Activated T-helper 17 cell treated with anti-CD3 and anti-CD28 coated beads, Interleukin-2, amount 50 U/mL, for 72 hours (primary cell): ENCODE results near the gene CFAP73. TPM values are rescaled to one million over a fixed set of nuclear protein-coding genes. Genes with fewer than 3 reads are reported as not detected.
"Not testable (repeated sequence)": the region's sequence is repeated elsewhere in the genome, so short reads cannot be mapped to it uniquely, and the experiment has no call there.

Experiments
- ATAC-seq: fragments of 150-1000 bp; cut with Tn5 transposase; replicated peaks from 2 replicates; pipeline ENCODE4 v1.10.0; 2021; ENCODE audit warnings: mild to moderate bottlenecking, moderate library complexity
- H3K27ac Mint-ChIP-seq: one replicate; pipeline ENCODE4 v1.8.0; 2022; ENCODE audit warnings: mixed read lengths
- H3K27me3 Mint-ChIP-seq: one replicate; pipeline ENCODE4 v1.8.0; 2022; ENCODE audit warnings: mixed read lengths
- H3K36me3 Mint-ChIP-seq: one replicate; pipeline ENCODE4 v1.8.0; 2022; ENCODE audit warnings: low read depth, mild to moderate bottlenecking, mixed read lengths
- H3K4me1 Mint-ChIP-seq: one replicate; pipeline ENCODE4 v1.8.0; 2022; ENCODE audit warnings: mixed read lengths
- H3K4me3 Mint-ChIP-seq: one replicate; pipeline ENCODE4 v1.8.0; 2022; ENCODE audit warnings: mild to moderate bottlenecking, mixed read lengths
- H3K9me3 Mint-ChIP-seq: one replicate; pipeline ENCODE4 v1.8.0; 2022; ENCODE audit warnings: mixed read lengths
- total RNA-seq, 2 donors: library from RNA; stranded (reverse); gene quantifications; one replicate each; pipeline ENCODE4 v1.2.3, GENCODE V29; 2022

CFAP73 gene
- total RNA-seq, 2 donors from 2014 or later, result 0.32 to 1.2 TPM

DNA sequence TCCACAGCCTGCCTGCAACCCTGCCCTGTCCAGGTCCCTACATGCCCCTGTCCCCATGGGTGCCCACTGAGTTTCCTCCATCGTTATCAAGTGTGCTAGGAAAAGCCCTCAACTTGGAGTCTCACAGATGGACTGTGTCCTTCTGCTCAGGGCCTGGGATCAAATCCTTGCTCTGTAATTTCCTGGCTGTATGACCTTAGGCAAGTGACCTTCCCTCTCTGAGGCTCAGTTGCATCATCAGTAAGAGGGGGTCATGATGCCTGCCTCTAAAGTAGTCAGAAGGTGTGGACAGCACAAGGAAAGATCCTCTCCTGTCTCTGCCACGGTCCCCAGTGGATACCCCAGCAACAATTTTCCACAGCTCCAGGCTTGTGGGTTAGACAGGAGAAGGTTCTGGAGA is 36.1 kb upstream of the CFAP73 start:
- Mint-ChIP-seq H3K9me3 (no peaks in the 10 kb centered on the region), H3K27me3 (no peaks in the 10 kb centered on the region)
- no peak for ATAC-seq

DNA sequence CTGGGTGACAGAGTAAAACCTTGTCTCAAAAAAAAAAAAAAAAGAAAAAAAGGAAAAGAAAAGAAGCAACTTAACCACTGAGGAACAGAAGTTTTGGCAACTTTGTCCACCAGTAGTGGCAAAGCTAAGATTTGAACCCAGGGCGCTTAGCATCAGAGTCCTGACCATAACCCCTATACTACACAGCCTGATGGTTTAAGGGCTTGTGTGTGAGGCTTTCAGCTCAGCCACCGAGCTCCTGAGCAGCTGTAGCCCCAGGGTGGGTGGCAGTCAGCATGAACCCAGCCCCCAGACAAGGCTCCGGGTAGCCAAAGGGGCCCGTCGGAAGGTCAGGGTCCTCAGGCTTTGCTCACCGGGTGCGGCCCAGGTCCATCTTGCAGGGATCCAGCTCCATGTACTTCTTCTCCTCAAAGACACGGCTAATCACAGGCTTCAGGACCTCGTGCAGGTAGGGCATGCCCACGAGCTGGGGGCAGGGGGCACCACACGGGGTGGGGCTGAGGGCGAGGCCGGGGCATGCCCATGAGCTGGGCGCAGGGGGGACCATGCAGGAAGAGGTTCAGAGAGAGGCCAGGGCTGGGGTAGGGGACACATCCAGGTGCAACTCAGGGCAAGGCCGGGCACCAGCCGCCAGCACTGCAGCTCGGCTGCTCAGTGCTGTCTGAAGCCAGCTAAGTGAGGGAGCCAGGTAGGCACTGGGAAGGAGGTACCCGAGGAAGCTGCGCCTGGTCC is 34.9 kb upstream of the CFAP73 start:
- Mint-ChIP-seq H3K27ac (no peak overlapping the region), H3K4me3 (no peak overlapping the region), H3K9me3 (no peaks in the 10 kb centered on the region), H3K27me3 (no peaks in the 10 kb centered on the region), H3K36me3 (no peaks in the 10 kb centered on the region), H3K4me1 (no peaks in the 10 kb centered on the region)
- no peak for ATAC-seq

More for the DNA sequence above, 36.1 kb upstream of the CFAP73 start:
- Mint-ChIP-seq H3K4me3 (no peak overlapping the region), H3K27ac (no peak overlapping the region), H3K4me1 (no peaks in the 10 kb centered on the region), H3K36me3 (no peaks in the 10 kb centered on the region)

DNA sequence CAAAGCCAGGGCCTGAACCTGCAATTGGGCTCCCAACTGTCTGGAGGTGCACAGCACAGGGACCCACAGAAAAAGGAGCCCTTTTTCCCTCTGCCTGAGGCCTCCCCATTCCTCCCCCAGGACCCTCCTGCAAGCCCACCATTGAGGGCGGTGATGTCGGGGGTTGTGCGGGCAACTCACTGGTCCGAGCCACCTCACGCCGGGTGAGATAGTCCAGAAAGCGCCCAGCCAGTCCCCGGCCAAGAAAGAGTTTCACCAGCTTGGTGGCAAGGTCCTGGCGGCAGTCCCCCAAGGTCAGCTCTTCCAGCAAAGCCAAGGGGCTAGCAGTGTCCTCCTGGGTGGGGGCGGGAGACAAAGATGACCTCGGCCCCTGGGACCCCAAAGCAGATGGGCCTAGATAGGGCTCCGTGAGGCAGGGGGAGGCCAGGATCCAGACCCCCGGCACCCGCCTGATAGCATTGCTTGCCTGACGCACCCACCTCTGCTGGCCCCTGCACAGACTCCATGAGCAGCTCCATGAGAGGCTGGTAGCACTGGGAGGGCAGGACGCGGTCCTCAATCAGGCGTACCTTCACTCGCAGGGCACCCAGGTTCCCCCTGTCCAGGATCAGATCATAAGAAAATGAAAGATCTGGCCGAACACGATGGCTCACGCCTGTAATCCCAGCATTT is 33.9 kb upstream of the CFAP73 start:
- no peaks in the 10 kb centered on the region for H3K36me3 Mint-ChIP-seq
- no peak overlapping the region for H3K27ac Mint-ChIP-seq
- H3K4me1 Mint-ChIP-seq, result no peaks in the 10 kb centered on the region
- peaks cover 5% of the 10 kb centered on the region for H3K27me3 Mint-ChIP-seq
- no peak overlapping the region for H3K4me3 Mint-ChIP-seq
- H3K9me3 Mint-ChIP-seq, result no peaks in the 10 kb centered on the region
- no peak for ATAC-seq

DNA sequence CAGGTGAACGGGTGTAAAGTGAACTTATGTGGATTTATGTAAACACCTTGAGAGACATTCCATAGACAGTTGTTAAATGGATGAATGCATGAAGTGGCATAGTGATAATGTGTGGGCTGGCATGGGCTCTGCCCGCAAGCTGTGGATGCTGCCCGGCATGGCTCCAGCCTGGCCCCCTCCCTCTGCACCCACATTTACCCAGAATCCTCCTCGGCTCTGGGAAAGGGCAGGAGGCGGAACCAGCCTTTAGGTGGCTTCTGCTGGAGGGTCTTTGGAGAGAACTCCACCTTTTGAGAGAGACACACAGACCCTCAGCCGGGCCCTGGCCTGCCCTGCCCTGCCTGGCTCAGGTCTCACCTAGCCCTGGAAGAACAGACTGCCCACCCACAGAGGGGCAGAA is 32.6 kb upstream of the CFAP73 start:
- Mint-ChIP-seq H3K9me3 (no peaks in the 10 kb centered on the region), H3K4me3 (no peak overlapping the region), H3K36me3 (no peaks in the 10 kb centered on the region), H3K27ac (no peak overlapping the region), H3K27me3 (peaks cover 5% of the 10 kb centered on the region), H3K4me1 (no peaks in the 10 kb centered on the region)
- no peak for ATAC-seq

DNA sequence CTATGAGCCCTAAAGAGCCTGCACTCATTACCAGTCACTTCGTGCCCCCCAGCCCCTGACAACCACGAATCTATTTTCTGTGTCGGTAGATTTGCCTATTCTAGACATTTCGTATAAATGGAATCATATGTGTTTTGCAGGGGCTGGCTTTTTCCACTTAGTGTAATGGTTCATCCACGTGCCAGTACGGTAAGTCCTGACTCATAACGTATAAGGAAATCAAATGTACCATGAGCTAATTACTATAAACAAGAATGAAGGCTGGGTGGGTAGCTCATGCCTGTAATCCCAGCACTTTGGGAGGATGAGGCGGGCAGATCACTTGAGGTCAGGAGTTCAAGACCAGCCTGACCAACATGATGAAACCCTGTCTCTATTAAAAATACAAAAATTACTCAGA is 31.8 kb upstream of the CFAP73 start:
- not testable (repeated sequence) for H3K27ac Mint-ChIP-seq, H3K4me1 Mint-ChIP-seq, H3K4me3 Mint-ChIP-seq, H3K27me3 Mint-ChIP-seq, H3K9me3 Mint-ChIP-seq, H3K36me3 Mint-ChIP-seq
- peak; percentile 53 for ATAC-seq

DNA sequence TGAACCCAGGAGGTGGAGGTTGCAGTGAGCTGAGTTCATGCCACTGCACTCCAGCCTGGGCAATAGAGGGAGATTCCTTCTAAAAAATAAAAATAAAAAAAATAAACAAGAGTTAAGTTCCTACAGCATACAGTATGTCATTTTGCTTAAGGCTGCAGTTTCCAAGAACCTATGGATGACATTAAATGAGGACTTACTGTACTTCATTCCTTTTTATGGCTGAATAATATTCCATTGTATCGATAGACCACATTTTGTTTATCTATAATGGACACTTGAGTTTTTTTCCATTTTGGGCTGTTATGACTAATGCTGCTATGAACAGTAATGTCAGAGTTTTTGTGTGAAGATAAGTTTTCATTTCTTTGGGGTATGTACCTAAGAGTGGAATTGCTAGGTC is 31.4 kb upstream of the CFAP73 start:
- Mint-ChIP-seq H3K4me3 (no peak overlapping the region), H3K27ac (no peak overlapping the region), H3K4me1 (no peaks in the 10 kb centered on the region), H3K27me3 (peaks cover 5% of the 10 kb centered on the region), H3K9me3 (no peaks in the 10 kb centered on the region), H3K36me3 (no peaks in the 10 kb centered on the region)
- peak; percentile 24 for ATAC-seq

DNA sequence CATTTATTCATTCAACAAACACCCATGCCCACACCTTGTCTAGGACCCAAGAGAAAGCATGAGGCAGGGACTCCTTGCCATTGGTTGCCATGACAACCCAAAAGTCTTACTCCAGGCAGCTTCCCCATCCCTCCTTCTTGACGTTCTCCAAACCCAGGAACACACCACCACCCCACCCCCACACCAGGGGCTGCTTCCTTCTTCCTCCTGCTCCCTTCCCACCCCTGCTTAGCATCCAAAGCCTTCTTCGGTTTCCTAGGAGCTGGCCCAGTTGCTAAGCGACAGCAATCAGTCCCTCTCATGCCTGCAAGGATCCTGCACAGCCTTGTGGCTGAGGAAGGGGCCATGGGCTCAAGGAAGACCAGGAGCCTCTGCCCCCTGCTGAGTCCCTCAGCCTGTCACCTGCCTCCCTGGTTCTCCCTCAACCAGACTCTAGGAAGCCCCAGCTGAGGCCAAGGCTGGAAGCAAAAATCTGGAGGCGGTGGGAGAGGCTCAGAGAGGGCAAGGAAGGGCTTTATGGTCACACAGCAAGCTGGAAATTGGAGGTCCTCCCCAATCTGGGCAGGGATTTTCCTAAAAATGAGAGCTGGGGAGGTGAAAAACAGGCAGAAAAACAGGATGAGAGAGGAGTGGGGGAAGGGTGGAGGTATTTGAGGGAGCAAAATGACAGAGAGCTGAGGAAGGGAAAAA is 29.4 kb upstream of the CFAP73 start:
- Mint-ChIP-seq H3K4me1 (no peaks in the 10 kb centered on the region), H3K36me3 (no peaks in the 10 kb centered on the region), H3K9me3 (no peaks in the 10 kb centered on the region), H3K27ac (no peak overlapping the region), H3K4me3 (no peak overlapping the region), H3K27me3 (peaks cover 5% of the 10 kb centered on the region)
- no peak for ATAC-seq

DNA sequence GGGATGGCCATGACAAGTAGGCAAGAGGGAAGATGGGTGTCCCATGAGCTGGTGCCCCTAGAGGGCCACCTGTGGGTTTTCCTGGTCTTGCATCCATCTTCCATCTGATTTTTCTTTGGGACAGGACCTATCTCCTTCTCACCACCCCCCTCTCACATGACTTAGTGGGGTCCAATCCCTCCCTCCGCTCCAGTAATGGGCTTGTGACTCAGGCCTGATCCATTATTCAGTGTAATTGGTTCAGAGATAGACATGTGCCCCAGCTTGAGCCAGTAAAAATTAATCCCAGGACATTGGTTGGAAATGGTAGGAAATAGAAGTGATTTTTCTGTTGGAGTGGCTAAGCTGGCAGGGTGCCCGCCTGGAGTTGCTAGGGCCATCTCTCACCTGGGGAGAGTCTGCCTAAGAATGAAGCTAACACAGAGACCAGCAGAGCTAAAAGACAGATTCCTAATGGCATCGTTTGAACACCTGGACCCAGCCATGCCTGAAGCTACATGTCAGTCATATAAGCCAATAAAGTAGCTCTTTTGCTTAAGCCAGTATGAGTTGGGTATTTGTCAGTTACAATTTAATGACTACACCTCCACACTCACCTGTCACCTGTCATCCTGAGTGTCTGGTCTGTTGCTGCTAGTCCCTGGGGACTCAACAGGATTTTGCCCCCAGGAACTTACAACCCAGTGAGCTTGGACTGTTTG is 28.7 kb upstream of the CFAP73 start:
- no peak for ATAC-seq
- Mint-ChIP-seq H3K36me3 (no peaks in the 10 kb centered on the region), H3K9me3 (no peaks in the 10 kb centered on the region), H3K27me3 (peaks cover 5% of the 10 kb centered on the region), H3K4me1 (no peaks in the 10 kb centered on the region), H3K4me3 (no peak overlapping the region), H3K27ac (no peak overlapping the region)

DNA sequence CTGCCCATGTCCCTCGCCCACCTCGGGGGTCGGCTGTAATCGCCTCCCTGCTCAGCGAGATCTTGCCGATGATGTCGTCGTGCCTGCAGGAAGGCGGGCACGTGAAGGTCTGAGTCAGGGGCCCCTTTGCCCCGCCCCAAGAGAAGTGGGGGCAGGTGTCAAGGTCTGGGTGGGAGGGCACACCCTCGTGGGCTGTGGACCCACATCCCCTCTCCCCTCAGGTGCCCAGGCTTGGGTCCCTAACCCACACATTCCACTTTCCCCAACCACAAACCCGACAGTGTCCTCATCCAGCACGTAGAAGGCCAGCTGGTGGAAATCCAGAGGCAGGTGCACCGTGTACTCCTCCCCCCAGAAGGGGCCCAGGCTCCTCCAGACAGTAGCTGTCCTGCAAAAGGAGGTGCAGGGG is 21.7 kb upstream of the CFAP73 start:
- H3K9me3 Mint-ChIP-seq, result no peaks in the 10 kb centered on the region
- no peak overlapping the region for H3K27ac Mint-ChIP-seq
- H3K4me3 Mint-ChIP-seq, result no peak overlapping the region
- no peaks in the 10 kb centered on the region for H3K36me3 Mint-ChIP-seq
- ATAC-seq, result no peak
- no peaks in the 10 kb centered on the region for H3K4me1 Mint-ChIP-seq
- H3K27me3 Mint-ChIP-seq, result no peaks in the 10 kb centered on the region

DNA sequence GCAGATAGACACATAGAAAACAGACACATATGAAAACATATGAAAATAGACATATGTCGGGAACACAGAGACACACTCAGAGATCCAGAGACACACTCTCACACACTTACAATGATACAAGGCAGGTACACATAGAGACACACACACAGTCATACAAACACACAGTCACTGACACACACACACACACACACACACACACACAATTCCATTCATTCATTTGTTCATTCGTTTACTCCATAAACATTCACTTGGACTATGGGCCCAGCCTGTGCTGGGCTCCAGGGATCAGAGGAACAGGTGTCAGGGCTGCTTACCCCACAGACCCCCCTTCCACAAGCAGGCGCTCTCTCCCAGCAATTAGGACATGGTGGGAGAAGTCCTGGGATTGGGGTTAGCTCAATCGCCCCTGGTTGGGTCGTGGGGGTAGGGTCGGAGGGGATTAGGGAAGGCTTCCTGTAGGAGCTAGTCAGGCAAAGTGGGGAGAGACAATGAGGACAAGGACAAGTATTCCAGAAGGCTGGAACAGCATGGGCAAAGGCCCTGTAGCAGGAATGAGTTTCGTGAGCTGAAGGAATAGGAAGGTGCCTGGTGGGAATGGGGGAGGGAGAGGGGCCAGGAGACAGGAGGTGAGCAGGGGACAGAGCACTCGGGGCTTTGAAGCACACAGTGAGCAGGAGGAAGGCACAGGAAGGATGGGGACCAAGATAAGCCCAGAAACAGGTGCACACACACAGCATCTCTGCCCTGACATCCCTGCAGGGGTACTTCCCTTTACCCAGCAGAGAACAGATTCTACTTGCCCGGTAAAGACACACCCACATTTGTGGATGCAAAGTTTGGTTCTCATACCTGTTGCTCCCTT is 20.5 kb upstream of the CFAP73 start:
- H3K36me3 Mint-ChIP-seq, result no peaks in the 10 kb centered on the region
- H3K27me3 Mint-ChIP-seq, result no peaks in the 10 kb centered on the region
- no peak overlapping the region for H3K4me3 Mint-ChIP-seq
- no peak overlapping the region for H3K27ac Mint-ChIP-seq
- no peaks in the 10 kb centered on the region for H3K4me1 Mint-ChIP-seq
- no peaks in the 10 kb centered on the region for H3K9me3 Mint-ChIP-seq
- ATAC-seq, result no peak

DNA sequence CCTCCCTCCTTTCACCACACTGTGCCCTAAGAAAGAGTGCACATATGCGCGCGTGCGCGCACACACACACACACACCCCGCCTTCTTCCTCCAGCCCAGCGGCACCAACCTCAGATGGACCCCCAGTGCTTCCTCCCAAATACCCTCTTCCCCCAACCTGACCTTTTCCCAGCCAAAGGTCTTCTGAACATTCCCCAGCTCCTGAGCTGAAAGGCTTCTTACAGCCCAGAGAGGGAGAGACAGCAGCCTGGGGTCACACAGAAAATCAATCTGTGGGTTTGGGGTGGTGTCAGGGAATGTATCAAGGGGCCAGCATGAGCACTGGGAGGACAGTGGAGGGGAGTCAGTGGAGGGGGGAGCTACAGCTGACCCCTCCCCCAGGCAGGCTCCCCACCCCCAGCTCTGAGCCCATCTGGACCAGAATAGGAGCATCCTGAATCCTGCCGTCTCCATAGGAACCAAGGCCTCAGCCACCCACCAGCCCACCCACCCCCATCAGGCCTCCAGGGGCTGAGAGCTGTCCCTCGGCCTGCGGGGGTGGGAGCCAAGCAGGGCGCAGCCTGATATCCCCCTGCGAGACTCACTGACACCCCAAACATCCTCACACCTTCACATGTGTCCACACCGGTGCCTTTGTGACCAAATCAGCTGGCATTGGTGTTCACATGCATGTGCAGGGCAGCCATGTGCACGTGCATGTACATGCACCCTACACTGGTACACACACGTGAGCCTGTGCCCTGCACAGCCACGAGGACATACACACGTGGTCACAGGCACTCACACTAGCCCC is 19.7 kb upstream of the CFAP73 start:
- no peaks in the 10 kb centered on the region for H3K27me3 Mint-ChIP-seq
- H3K36me3 Mint-ChIP-seq, result no peaks in the 10 kb centered on the region
- no peaks in the 10 kb centered on the region for H3K9me3 Mint-ChIP-seq
- H3K4me3 Mint-ChIP-seq, result no peak overlapping the region
- H3K4me1 Mint-ChIP-seq, result no peaks in the 10 kb centered on the region
- H3K27ac Mint-ChIP-seq, result no peak overlapping the region
- ATAC-seq, result peak; percentile 23

DNA sequence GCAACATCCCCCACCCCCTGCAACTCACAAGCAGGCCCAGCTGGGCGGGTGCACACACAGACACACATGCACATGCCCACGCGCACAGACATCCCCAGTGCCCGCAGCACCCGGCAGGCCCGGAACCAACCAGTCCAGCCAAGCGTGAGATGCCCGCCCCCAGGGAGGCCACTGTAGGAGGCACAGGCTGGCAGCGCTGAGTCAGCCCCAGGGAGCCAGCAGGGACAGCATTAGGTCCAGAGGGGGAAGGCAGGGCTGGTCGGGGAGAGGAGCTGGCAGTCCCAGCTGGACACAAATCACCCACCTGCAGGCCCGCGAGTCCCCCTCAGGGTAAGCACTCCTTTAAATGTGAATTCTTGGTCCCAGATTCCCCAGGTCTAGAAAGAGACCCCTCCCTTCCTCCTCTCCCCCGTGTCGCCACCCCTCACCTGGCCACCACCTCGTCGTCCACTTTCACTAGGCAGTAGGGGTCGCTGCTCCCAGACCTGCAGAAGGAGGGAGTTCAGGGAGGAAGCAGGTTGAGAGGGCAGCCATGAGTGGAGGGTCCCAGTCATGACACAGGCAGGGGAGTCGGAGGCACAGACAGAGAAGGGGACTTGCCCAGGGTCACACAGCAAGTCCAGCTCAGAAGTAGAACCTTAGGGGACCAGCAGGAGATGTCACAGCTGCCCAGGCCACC is 18.9 kb upstream of the CFAP73 start:
- no peak overlapping the region for H3K4me3 Mint-ChIP-seq
- ATAC-seq, result no peak
- H3K4me1 Mint-ChIP-seq, result no peaks in the 10 kb centered on the region

DNA sequence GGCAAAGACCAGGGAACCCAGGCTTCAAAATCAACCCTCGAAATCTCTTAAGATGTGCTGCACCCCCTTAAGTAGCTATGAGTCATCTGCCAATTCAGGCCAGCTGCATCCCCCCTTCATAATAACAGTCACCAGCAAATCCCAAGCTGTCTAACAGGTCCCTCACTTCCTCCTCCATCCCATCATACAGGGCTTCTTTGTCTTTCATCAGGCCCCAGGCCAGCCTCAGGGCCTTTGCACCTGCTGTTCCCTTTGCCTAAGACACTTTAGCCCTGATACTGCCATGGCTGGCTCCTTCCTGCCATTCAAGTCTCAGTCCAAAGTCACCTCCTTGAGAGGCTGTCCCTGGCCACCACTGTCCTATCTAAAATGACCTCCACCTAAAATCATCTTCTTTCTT is 18.0 kb upstream of the CFAP73 start:
- no peaks in the 10 kb centered on the region for H3K9me3 Mint-ChIP-seq
- H3K4me3 Mint-ChIP-seq, result no peak overlapping the region
- ATAC-seq, result no peak
- no peaks in the 10 kb centered on the region for H3K36me3 Mint-ChIP-seq
- H3K4me1 Mint-ChIP-seq, result peaks cover 8% of the 10 kb centered on the region
- peaks cover 3% of the 10 kb centered on the region for H3K27me3 Mint-ChIP-seq
- no peak overlapping the region for H3K27ac Mint-ChIP-seq

More for the DNA sequence above, 18.9 kb upstream of the CFAP73 start:
- H3K27ac Mint-ChIP-seq, result no peak overlapping the region
- H3K36me3 Mint-ChIP-seq, result no peaks in the 10 kb centered on the region
- no peaks in the 10 kb centered on the region for H3K27me3 Mint-ChIP-seq
- H3K9me3 Mint-ChIP-seq, result no peaks in the 10 kb centered on the region
